ENCODE data around the gene DTHD1.

DTHD1 gene

GRCh38 chr4:36308150-36308549, 26.7 kb downstream of the DTHD1 start:
- H3K9ac ChIP-seq (ENCODE audit: low read length): no peak overlapping the region
- no peaks in the 10 kb centered on the region for H3K4me1 ChIP-seq (ENCODE audit: control insufficient read depth, insufficient read depth, low read length)
- no peak overlapping the region for H3K4me3 ChIP-seq (ENCODE audit: low read length)
- H3K27ac ChIP-seq (ENCODE audit: low read depth, low read length): no peak overlapping the region
- no peaks in the 10 kb centered on the region for H3K27me3 ChIP-seq (ENCODE audit: control insufficient read depth, insufficient read depth, low read length)
- no peaks in the 10 kb centered on the region for H3K36me3 ChIP-seq (ENCODE audit: control insufficient read depth, insufficient read depth, low read length)

DNA sequence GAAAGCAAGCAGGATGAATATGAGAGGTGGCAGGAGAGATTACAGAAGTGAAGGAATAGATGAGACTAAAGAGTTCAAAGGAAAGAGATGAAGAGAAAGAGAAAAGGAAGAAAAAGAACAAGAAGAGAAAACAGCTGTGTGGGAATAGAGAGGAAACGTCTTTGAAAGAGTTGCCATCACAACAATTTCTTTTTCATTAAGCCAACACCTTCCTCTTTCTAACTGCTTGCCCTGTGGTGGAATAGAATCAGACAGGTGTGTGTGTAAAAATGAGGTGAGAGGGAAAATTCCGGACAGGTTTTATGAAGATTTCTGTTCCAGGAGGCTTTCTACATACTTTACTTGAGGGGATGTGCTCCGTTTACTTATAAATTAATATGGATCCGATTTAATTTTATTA, 28.8 kb downstream of the DTHD1 start:
- H3K36me3 ChIP-seq (ENCODE audit: control insufficient read depth, insufficient read depth, low read length): no peaks in the 10 kb centered on the region

DNA sequence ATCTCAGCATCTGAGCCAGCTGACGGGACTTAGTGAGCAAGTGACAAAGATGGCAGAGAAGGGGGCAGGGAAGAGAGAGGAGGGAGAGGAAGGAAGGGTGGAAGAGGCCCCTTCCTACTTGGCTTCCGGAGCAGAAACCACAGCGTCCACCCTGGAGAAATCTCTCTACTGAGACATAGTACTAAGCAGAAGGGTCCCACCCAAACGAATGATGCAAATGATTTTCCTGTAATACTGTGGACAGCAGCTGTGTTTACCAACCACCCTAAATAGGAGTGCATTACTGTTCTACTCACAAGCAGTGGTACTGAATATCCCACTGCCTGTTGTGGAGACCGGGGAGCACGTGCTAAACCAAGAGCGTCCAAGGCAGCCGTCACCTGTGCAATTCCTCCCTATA, 29.4 kb downstream of the DTHD1 start:
- Histone ChIP-seq H3K9ac (ENCODE audit: low read length) (no peak overlapping the region), H3K36me3 (ENCODE audit: control insufficient read depth, insufficient read depth, low read length) (no peaks in the 10 kb centered on the region), H3K4me3 (ENCODE audit: low read length) (no peak overlapping the region), H3K27me3 (ENCODE audit: control insufficient read depth, insufficient read depth, low read length) (no peaks in the 10 kb centered on the region), H3K27ac (ENCODE audit: low read depth, low read length) (no peak overlapping the region), H3K4me1 (ENCODE audit: control insufficient read depth, insufficient read depth, low read length) (no peaks in the 10 kb centered on the region)

More for the DNA sequence above, 28.8 kb downstream of the DTHD1 start:
- H3K27ac ChIP-seq (ENCODE audit: low read depth, low read length): no peak overlapping the region
- no peak overlapping the region for H3K9ac ChIP-seq (ENCODE audit: low read length)
- no peak overlapping the region for H3K4me3 ChIP-seq (ENCODE audit: low read length)
- no peaks in the 10 kb centered on the region for H3K4me1 ChIP-seq (ENCODE audit: control insufficient read depth, insufficient read depth, low read length)
- no peaks in the 10 kb centered on the region for H3K27me3 ChIP-seq (ENCODE audit: control insufficient read depth, insufficient read depth, low read length)

DNA sequence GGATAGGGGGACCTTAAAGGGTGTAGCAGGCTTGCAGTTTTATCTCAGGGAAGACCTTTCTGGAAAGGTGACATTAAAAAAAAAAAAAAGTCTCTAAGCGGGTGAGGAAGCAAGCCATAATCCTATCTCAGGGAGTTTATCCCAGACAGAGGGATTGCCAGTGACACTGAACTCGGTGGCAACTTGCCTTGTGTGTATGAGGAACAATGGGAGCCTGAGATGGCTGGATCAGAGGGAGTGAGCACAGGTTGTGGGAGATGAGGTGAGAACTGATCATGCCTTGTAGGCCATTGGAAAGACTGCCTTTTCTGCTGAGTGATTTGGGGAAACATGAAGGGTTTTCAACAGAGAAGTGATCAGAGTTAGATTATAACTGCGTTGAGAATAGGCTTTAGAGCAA, 31.1 kb downstream of the DTHD1 start:
- H3K36me3 ChIP-seq (ENCODE audit: control insufficient read depth, insufficient read depth, low read length): no peaks in the 10 kb centered on the region
- H3K4me3 ChIP-seq (ENCODE audit: low read length): no peak overlapping the region
- H3K4me1 ChIP-seq (ENCODE audit: control insufficient read depth, insufficient read depth, low read length): no peaks in the 10 kb centered on the region
- no peaks in the 10 kb centered on the region for H3K27me3 ChIP-seq (ENCODE audit: control insufficient read depth, insufficient read depth, low read length)
- H3K27ac ChIP-seq (ENCODE audit: low read depth, low read length): no peak overlapping the region
- no peak overlapping the region for H3K9ac ChIP-seq (ENCODE audit: low read length)

GRCh38 chr4:36313301-36313700, 31.9 kb downstream of the DTHD1 start:
- no peak overlapping the region for H3K9ac ChIP-seq (ENCODE audit: low read length)
- no peaks in the 10 kb centered on the region for H3K36me3 ChIP-seq (ENCODE audit: control insufficient read depth, insufficient read depth, low read length)
- no peak overlapping the region for H3K27ac ChIP-seq (ENCODE audit: low read depth, low read length)
- no peak overlapping the region for H3K4me3 ChIP-seq (ENCODE audit: low read length)
- H3K27me3 ChIP-seq (ENCODE audit: control insufficient read depth, insufficient read depth, low read length): no peaks in the 10 kb centered on the region
- no peaks in the 10 kb centered on the region for H3K4me1 ChIP-seq (ENCODE audit: control insufficient read depth, insufficient read depth, low read length)

- Histone ChIP-seq H3K27ac (ENCODE audit: low read depth, low read length) (no peak overlapping the region), H3K27me3 (ENCODE audit: control insufficient read depth, insufficient read depth, low read length) (no peaks in the 10 kb centered on the region), H3K36me3 (ENCODE audit: control insufficient read depth, insufficient read depth, low read length) (no peaks in the 10 kb centered on the region), H3K4me3 (ENCODE audit: low read length) (no peak overlapping the region), H3K4me1 (ENCODE audit: control insufficient read depth, insufficient read depth, low read length) (no peaks in the 10 kb centered on the region), H3K9ac (ENCODE audit: low read length) (no peak overlapping the region)
Observed at GRCh38 chr4:36313703-36314102, 32.3 kb downstream of the DTHD1 start.

DNA sequence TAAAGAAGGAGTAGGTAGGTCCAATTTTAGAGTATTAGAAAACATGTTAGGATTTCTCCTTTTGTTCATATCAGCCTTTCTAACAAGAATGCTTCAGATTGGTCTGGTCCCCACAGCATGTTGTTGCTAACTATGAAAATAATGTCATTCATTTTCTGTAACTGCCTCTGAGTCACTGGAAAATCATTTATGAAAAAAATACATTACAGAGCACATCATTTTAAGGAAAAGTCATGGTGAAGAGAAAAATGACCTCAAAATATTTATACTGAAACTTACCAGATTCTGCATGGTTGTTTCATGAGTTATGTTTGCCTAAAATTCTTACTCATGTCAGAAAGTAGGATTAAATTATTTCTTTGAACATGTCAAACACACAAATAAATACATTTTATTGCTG, 35.2 kb downstream of the DTHD1 start:
- no peaks in the 10 kb centered on the region for H3K4me1 ChIP-seq (ENCODE audit: control insufficient read depth, insufficient read depth, low read length)
- no peaks in the 10 kb centered on the region for H3K27me3 ChIP-seq (ENCODE audit: control insufficient read depth, insufficient read depth, low read length)
- no peak overlapping the region for H3K27ac ChIP-seq (ENCODE audit: low read depth, low read length)
- H3K9ac ChIP-seq (ENCODE audit: low read length): no peak overlapping the region
- no peak overlapping the region for H3K4me3 ChIP-seq (ENCODE audit: low read length)
- no peaks in the 10 kb centered on the region for H3K36me3 ChIP-seq (ENCODE audit: control insufficient read depth, insufficient read depth, low read length)

- no peaks in the 10 kb centered on the region for H3K36me3 ChIP-seq (ENCODE audit: control insufficient read depth, insufficient read depth, low read length)
- no peak overlapping the region for H3K4me3 ChIP-seq (ENCODE audit: low read length)
- no peaks in the 10 kb centered on the region for H3K27me3 ChIP-seq (ENCODE audit: control insufficient read depth, insufficient read depth, low read length)
- H3K27ac ChIP-seq (ENCODE audit: low read depth, low read length): no peak overlapping the region
- no peaks in the 10 kb centered on the region for H3K4me1 ChIP-seq (ENCODE audit: control insufficient read depth, insufficient read depth, low read length)
- no peak overlapping the region for H3K9ac ChIP-seq (ENCODE audit: low read length)
Observed at GRCh38 chr4:36317721-36318120, 36.3 kb downstream of the DTHD1 start.

- no peak overlapping the region for H3K9ac ChIP-seq (ENCODE audit: low read length)
- no peaks in the 10 kb centered on the region for H3K4me1 ChIP-seq (ENCODE audit: control insufficient read depth, insufficient read depth, low read length)
- no peak overlapping the region for H3K27ac ChIP-seq (ENCODE audit: low read depth, low read length)
- no peak overlapping the region for H3K4me3 ChIP-seq (ENCODE audit: low read length)
- H3K27me3 ChIP-seq (ENCODE audit: control insufficient read depth, insufficient read depth, low read length): no peaks in the 10 kb centered on the region
- no peaks in the 10 kb centered on the region for H3K36me3 ChIP-seq (ENCODE audit: control insufficient read depth, insufficient read depth, low read length)
Observed at GRCh38 chr4:36320117-36320896, 38.9 kb downstream of the DTHD1 start.

DNA sequence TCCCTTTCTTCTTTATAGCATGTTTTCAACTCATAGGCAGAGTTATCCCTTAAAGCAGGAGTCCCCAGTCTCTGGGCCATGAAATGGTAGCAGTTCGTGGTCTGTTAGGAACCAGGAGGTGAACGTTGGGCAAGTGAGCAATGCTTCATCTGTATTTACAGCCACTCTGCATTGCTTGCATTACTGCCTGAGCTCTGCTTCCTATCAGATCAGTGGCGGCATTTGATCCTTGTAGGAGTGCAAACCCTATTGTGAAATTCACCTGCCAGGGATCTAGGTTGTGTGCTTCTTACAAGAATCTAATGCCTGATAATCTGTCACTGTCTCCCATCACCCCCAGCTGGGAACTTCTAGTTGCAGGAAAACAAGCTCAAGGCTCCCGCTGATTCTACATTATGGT, 39.8 kb downstream of the DTHD1 start:
- no peak overlapping the region for H3K9ac ChIP-seq (ENCODE audit: low read length)
- no peaks in the 10 kb centered on the region for H3K36me3 ChIP-seq (ENCODE audit: control insufficient read depth, insufficient read depth, low read length)
- no peaks in the 10 kb centered on the region for H3K27me3 ChIP-seq (ENCODE audit: control insufficient read depth, insufficient read depth, low read length)
- H3K4me3 ChIP-seq (ENCODE audit: low read length): no peak overlapping the region
- no peaks in the 10 kb centered on the region for H3K4me1 ChIP-seq (ENCODE audit: control insufficient read depth, insufficient read depth, low read length)
- H3K27ac ChIP-seq (ENCODE audit: low read depth, low read length): no peak overlapping the region

DNA sequence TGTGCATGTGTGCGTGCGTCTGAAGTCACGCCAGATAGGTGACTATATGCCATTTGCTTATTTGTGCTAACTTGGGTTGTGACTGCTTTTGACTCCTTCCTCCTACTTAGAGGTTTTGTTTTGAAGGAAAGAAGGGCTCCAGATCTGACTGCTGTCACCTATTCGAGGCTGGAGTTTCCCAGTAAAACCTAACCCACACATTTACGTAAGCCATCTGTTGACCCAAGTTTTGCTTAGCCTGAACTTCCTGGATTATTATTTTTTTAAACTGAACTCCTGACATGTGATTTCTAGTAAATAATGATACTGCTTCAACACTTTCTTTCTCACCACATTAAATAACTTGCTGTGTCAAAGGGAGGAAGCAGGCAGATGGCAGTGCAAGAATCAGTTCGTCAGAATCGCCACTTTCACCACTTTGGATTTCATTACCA, 41.5 kb downstream of the DTHD1 start:
- no peak overlapping the region for H3K27ac ChIP-seq (ENCODE audit: low read depth, low read length)
- no peaks in the 10 kb centered on the region for H3K4me1 ChIP-seq (ENCODE audit: control insufficient read depth, insufficient read depth, low read length)
- H3K9ac ChIP-seq (ENCODE audit: low read length): no peak overlapping the region
- no peak overlapping the region for H3K4me3 ChIP-seq (ENCODE audit: low read length)
- no peaks in the 10 kb centered on the region for H3K36me3 ChIP-seq (ENCODE audit: control insufficient read depth, insufficient read depth, low read length)
- no peaks in the 10 kb centered on the region for H3K27me3 ChIP-seq (ENCODE audit: control insufficient read depth, insufficient read depth, low read length)

DNA sequence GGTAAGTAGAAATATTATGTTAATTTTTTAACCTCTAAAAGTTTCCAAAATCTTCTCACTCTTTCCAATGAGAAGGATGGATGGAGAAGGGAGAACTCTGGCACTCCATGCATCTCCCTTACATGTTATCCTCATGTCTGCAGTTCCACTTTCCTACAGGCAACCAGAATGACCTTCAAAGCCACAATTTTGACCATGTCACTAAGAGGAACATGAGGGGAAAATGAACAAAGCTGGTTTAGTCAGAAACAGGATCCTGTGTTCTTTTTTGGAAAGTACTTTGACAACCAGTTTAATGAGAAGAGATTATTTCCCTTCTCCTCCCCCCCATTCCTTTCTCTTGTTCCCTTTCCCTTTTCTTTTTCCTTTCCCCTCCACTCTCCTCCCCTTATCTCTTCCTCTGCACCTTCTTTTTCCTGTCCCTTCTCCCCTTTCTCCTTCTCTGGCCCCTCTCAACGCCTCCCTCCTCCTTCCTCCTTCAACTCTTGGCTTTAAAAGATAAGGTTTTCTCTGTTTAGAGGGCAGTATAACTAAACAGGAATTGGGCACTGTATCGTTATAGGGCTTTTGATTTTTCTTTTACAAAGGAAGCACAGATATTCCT, 42.5 kb downstream of the DTHD1 start:
- no peaks in the 10 kb centered on the region for H3K36me3 ChIP-seq (ENCODE audit: control insufficient read depth, insufficient read depth, low read length)
- no peaks in the 10 kb centered on the region for H3K4me1 ChIP-seq (ENCODE audit: control insufficient read depth, insufficient read depth, low read length)
- no peaks in the 10 kb centered on the region for H3K27me3 ChIP-seq (ENCODE audit: control insufficient read depth, insufficient read depth, low read length)
- no peak overlapping the region for H3K27ac ChIP-seq (ENCODE audit: low read depth, low read length)
- H3K4me3 ChIP-seq (ENCODE audit: low read length): no peak overlapping the region
- H3K9ac ChIP-seq (ENCODE audit: low read length): no peak overlapping the region

- no peak overlapping the region for H3K9ac ChIP-seq (ENCODE audit: low read length)
- H3K27ac ChIP-seq (ENCODE audit: low read depth, low read length): no peak overlapping the region
- H3K36me3 ChIP-seq (ENCODE audit: control insufficient read depth, insufficient read depth, low read length): no peaks in the 10 kb centered on the region
- H3K4me1 ChIP-seq (ENCODE audit: control insufficient read depth, insufficient read depth, low read length): no peaks in the 10 kb centered on the region
- no peak overlapping the region for H3K4me3 ChIP-seq (ENCODE audit: low read length)
- H3K27me3 ChIP-seq (ENCODE audit: control insufficient read depth, insufficient read depth, low read length): no peaks in the 10 kb centered on the region
Observed at GRCh38 chr4:36324808-36325207, 43.4 kb downstream of the DTHD1 start.

Data from rectal smooth muscle tissue (tissue), 1 donor.